IMR-90 (cell line): ENCODE measurements around the gene XYLT2. TPM values are rescaled to one million over a fixed set of nuclear protein-coding genes. Genes with fewer than 3 reads are reported as not detected.

Experiments
- ATAC-seq: fragments of 200-7000 bp; cut with Tn5 transposase; 2 replicates; pipeline ENCODE4 v1.9.1; 2020; ENCODE audit warnings: low read depth, mild to moderate bottlenecking, moderate library complexity
- BruUV-seq: library from RNA; stranded (reverse); fragments of 400-500 nt; replicated peaks from 2 replicates; lab custom pipeline; 2021; lab: Mats Ljungman, UMichigan
- CTCF ChIA-PET: fragments of 300-600 bp; formaldehyde crosslinking; extraction: SDS; loops from one replicate; lab custom pipeline; 2021; ENCODE audit warnings: antibody characterized with exemption; lab: Yijun Ruan, JAX
- POLR2A ChIA-PET: fragments of 300-600 bp; sonication (Branson Sonifier 250); formaldehyde crosslinking; loops from one replicate; lab custom pipeline; 2022; ENCODE audit warnings: antibody characterized with exemption; ENCODE audit not compliant: unreplicated experiment; lab: Charles Lee
- DNase-seq: peaks from one replicate; pipeline ENCODE4 v3.0.0; 2013
- H2AFZ ChIP-seq: replicated peaks from 2 replicates; pipeline ENCODE3; 2013; ENCODE audit warnings: low read length, mild to moderate bottlenecking; ENCODE audit not compliant: poor library complexity
- H2AK5ac ChIP-seq: 2 replicates; pipeline ENCODE4 v1.6.1; 2013; ENCODE audit warnings: low read depth, low read length, inconsistent platforms
- H2AK9ac ChIP-seq: replicated peaks from 2 replicates; pipeline ENCODE3; 2013; ENCODE audit warnings: mild to moderate bottlenecking, low read depth, low read length, moderate library complexity; ENCODE audit not compliant: poor library complexity
- H2BK120ac ChIP-seq: 2 replicates; pipeline ENCODE4 v1.6.1; 2013; ENCODE audit warnings: low read depth, low read length, inconsistent platforms
- H2BK15ac ChIP-seq: 3 replicates; pipeline ENCODE4 v1.6.1; 2013; ENCODE audit warnings: low read depth, low read length, inconsistent platforms
- H2BK20ac ChIP-seq: 2 replicates; pipeline ENCODE4 v1.6.1; 2013; ENCODE audit warnings: low read depth, mild to moderate bottlenecking, inconsistent platforms, low read length, moderate library complexity
- H2BK5ac ChIP-seq: 2 replicates; pipeline ENCODE4 v1.6.1; 2013; ENCODE audit warnings: mild to moderate bottlenecking, low read depth, low read length, inconsistent platforms; ENCODE audit not compliant: poor library complexity, severe bottlenecking
- H3K14ac ChIP-seq: replicated peaks from 2 replicates; pipeline ENCODE4 v1.6.1; 2013; ENCODE audit warnings: low read depth, low read length, inconsistent platforms
- H3K18ac ChIP-seq: 2 replicates; pipeline ENCODE4 v1.6.1; 2013; ENCODE audit warnings: low read depth, low read length, control low read depth
- H3K23ac ChIP-seq: 2 replicates; pipeline ENCODE4 v1.6.1; 2013; ENCODE audit warnings: low read depth, low read length, inconsistent platforms
- H3K27ac ChIP-seq: 2 replicates; pipeline ENCODE4 v1.5.1; 2013; ENCODE audit warnings: mild to moderate bottlenecking, control low read depth, low read length; ENCODE audit not compliant: insufficient read depth
- H3K27me3 ChIP-seq: 2 replicates; pipeline ENCODE4 v1.6.1; 2013; ENCODE audit warnings: low read length; ENCODE audit not compliant: control insufficient read depth, insufficient read depth
- H3K36me3 ChIP-seq: 2 replicates; pipeline ENCODE4 v1.6.1; 2013; ENCODE audit warnings: low read length, mixed read lengths; ENCODE audit not compliant: control insufficient read depth, insufficient read depth
- H3K4ac ChIP-seq: 2 replicates; pipeline ENCODE4 v1.6.1; 2013; ENCODE audit warnings: low read depth, low read length, inconsistent platforms
- H3K4me1 ChIP-seq: 2 replicates; pipeline ENCODE4 v1.6.1; 2013; ENCODE audit warnings: low read length, mixed read lengths; ENCODE audit not compliant: control insufficient read depth, insufficient read depth
- H3K4me2 ChIP-seq: 2 replicates; pipeline ENCODE4 v1.6.1; 2013; ENCODE audit warnings: low read depth, mild to moderate bottlenecking, control low read depth, low read length, moderate library complexity
- H3K4me3 ChIP-seq: 2 replicates; pipeline ENCODE4 v1.5.1; 2013; ENCODE audit warnings: low read depth, mild to moderate bottlenecking, control low read depth, low read length, moderate library complexity; ENCODE audit not compliant: insufficient read depth
- H3K56ac ChIP-seq: 2 replicates; pipeline ENCODE4 v1.6.1; 2013; ENCODE audit warnings: low read length, inconsistent platforms; ENCODE audit not compliant: insufficient read depth; ENCODE audit errors: extremely low read depth
- H3K79me1 ChIP-seq, 2 experiments: 2 replicates each; pipeline ENCODE4 v1.6.1; 2013; ENCODE audit warnings: low read length in 2 of 2, inconsistent platforms in 1 of 2, low read depth in 1 of 2
- H3K9ac ChIP-seq: 2 replicates; pipeline ENCODE4 v1.6.1; 2013; ENCODE audit warnings: low read depth, low read length, control low read depth
- H3K9me1 ChIP-seq: 2 replicates; pipeline ENCODE4 v1.6.1; 2013; ENCODE audit warnings: low read length, inconsistent platforms; ENCODE audit not compliant: insufficient read depth
- H3K9me3 ChIP-seq: 2 replicates; pipeline ENCODE4 v1.6.1; 2013; ENCODE audit warnings: low read length; ENCODE audit not compliant: control insufficient read depth, insufficient read depth
- H4K20me1 ChIP-seq: 2 replicates; pipeline ENCODE4 v1.6.1; 2013; ENCODE audit warnings: low read length, inconsistent platforms; ENCODE audit not compliant: insufficient read depth
- H4K5ac ChIP-seq: 2 replicates; pipeline ENCODE4 v1.6.1; 2013; ENCODE audit warnings: mild to moderate bottlenecking, low read depth, low read length, control low read depth
- H4K8ac ChIP-seq, 2 experiments: 2 replicates each; pipeline ENCODE4 v1.6.1; 2013; ENCODE audit warnings: low read depth in 2 of 2, low read length in 2 of 2, control low read depth in 1 of 2, inconsistent platforms in 1 of 2
- H4K91ac ChIP-seq: 2 replicates; pipeline ENCODE4 v1.6.1; 2013; ENCODE audit warnings: low read depth, low read length, inconsistent platforms; ENCODE audit not compliant: insufficient read depth
- MAFK ChIP-seq: IDR thresholded peaks from 2 replicates; pipeline ENCODE4 v1.6.1; 2012; ENCODE audit warnings: low read depth, low read length, improper control_type of control experiment
- MXI1 ChIP-seq: IDR thresholded peaks from 2 replicates; pipeline ENCODE4 v1.6.1; 2012; ENCODE audit warnings: low read depth, mild to moderate bottlenecking, low read length, moderate library complexity, borderline replicate concordance
- NFE2L2 ChIP-seq: fragments of 150-350 bp; IDR thresholded peaks from 2 replicates; pipeline ENCODE4 v1.6.1; 2016; ENCODE audit warnings: low read depth, mild to moderate bottlenecking, low read length
- RAD21 ChIP-seq: IDR thresholded peaks from 2 replicates; pipeline ENCODE4 v1.6.1; 2012; ENCODE audit warnings: low read length, improper control_type of control experiment
- RFX5 ChIP-seq: IDR thresholded peaks from 2 replicates; pipeline ENCODE4 v1.8.0; 2012; ENCODE audit warnings: low read depth, mild to moderate bottlenecking, low read length, moderate library complexity
- SMC3 ChIP-seq: fragments of 150-350 bp; IDR thresholded peaks from 2 replicates; pipeline ENCODE4 v1.6.1; 2016; ENCODE audit warnings: low read depth, mild to moderate bottlenecking, antibody characterized with exemption, low read length, moderate library complexity
- WGBS, 2 experiments: methylation state at CpG; one replicate each; pipeline versions ENCODE4 v1.1.5 to v1.1.7; 2013; ENCODE audit warnings: missing lambda C conversion rate in 2 of 2; ENCODE audit not compliant: insufficient read length in 1 of 2; ENCODE audit errors: extremely low coverage in 2 of 2; 5-methylcytosine and 5-hydroxymethylcytosine counted together
- dilution Hi-C: fragments of 300-500 bp; cut with HindIII; formaldehyde crosslinking; loops from one replicate; pipeline ENCODE4 v1.14.3; 2018; ENCODE audit warnings: low sequenced_read_pairs; ENCODE audit not compliant: unreplicated experiment
- in situ Hi-C: fragments of 300-500 bp; cut with MboI; formaldehyde crosslinking; loops from 3 replicates; pipeline ENCODE4 v1.14.3; 2019; ENCODE audit warnings: low sequenced_read_pairs, inconsistent platforms, mixed read lengths
- intact Hi-C: fragments of 100-400 bp; cut with micrococcal nuclease; formaldehyde crosslinking; loops from 2 replicates; pipeline ENCODE4 v1.10.0; 2022
- polyA plus RNA-seq, 3 experiments: library from polyadenylated mRNA; depleted of rRNA; stranded (reverse); fragments of >200 nt; gene quantifications; 2 replicates each; pipeline ENCODE4 v1.2.3, GENCODE V29; 2012; ENCODE audit warnings: low replicate concordance in 1 of 3
- total RNA-seq: library from RNA; depleted of rRNA; stranded (reverse); fragments of >200 nt; gene quantifications from 2 replicates; pipeline ENCODE4 v1.2.3, GENCODE V29; 2012
- TF ChIP-seq, protein P1 (sequence below): fragments of 150-350 bp; IDR thresholded peaks from 2 replicates; pipeline ENCODE4 v1.6.1; 2017; ENCODE audit warnings: mild to moderate bottlenecking, antibody characterized with exemption, low read length, low read depth
- TF ChIP-seq, protein P2 (sequence below): conservative IDR thresholded peaks from 2 replicates; pipeline ENCODE4 v1.5.1; 2012; ENCODE audit warnings: mild to moderate bottlenecking, low read depth, low read length, improper control_type of control experiment

XYLT2 gene
- total and polyA plus RNA-seq, 2 of the 4 experiments (the other 2 are of a cell fraction) = 27.7 to 31.9 TPM

DNA sequence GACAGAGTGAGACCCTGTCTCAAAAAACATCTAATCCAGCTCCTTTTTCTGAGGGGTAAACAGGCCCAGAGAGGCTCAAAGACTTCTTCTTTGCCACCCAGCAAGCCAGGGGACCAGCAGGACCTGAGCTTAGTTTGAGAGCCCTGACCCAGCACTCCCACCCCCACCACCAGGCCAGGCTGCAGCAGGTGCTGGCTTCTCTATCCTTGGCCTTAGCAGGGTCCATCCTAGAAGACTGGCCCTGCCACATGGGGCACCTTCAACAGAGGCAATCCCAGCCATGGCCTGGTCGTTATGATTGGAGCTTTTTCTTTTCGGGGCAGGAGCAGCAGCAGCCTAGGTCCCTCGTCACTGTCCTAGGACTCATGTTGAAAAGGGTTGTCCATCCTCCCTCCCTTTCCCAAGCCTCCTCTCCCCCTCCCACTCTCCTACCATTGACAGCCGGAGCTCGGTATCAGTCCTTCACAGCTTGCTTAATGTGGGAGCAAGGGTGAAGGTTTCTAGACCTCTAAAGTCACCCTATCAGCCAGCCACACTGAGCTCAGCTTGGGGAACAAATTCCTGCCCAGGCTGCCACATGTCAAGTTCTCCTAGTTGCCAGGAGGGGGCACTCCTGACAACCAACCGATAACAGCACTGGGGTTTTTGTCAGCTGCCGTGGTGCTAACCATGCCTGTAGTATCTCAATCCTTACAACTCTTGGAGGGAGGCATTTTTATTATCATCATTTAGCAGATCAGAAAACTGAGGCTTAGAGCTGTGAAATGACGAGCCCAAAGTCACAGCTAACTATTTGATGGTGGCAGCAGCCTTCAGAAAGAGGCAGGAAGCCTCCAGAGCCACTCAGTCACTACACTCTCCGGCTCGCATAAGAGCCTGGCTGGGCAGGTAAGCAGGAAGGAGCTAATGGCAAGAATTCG, 15.9 kb downstream of the XYLT2 start:
- H3K23ac ChIP-seq = no peak overlapping the region
- H3K18ac ChIP-seq = no peak overlapping the region
- no peak overlapping the region for H3K14ac ChIP-seq
- peak; percentile 74 for DNase-seq
- H3K56ac ChIP-seq = no peak overlapping the region
- H3K9ac ChIP-seq = peak overlapping the region; percentile 18; the same call in 1 of the 2 replicates
- H3K4me3 ChIP-seq = no peak overlapping the region
- no peak overlapping the region for H2AFZ ChIP-seq
- no peak overlapping the region for H4K91ac ChIP-seq
- WGBS, 2 experiments = 0% methylated on average over 1 of the region's 11 CpGs; no CpG with 5 or more reads in 1 of the 2 experiments
- H2BK20ac ChIP-seq = no peak overlapping the region
- peaks cover 22% of the 10 kb centered on the region; the same call in 1 of the 2 replicates for H4K20me1 ChIP-seq
- intact Hi-C loops (loop anchor here (1.0 kb wide), 1 partner anchor 116 kb away; the partner anchor contains the start of gene RSAD1), in situ Hi-C loops (no loop called here), dilution Hi-C loops (no loop called here)
- no peak overlapping the region for H3K4ac ChIP-seq
- H3K79me1 ChIP-seq = peaks cover 3 to 17% of the 10 kb centered on the region in 2 experiments; a peak in 1 of 4 replicates
- BruUV-seq = no TSS peak
- peak overlapping the region; percentile 60; the same call in 1 of the 2 replicates for H2AK5ac ChIP-seq
- no peak overlapping the region for H2BK120ac ChIP-seq
- H3K4me2 ChIP-seq = no peak overlapping the region
- H3K4me1 ChIP-seq = peaks cover 11% of the 10 kb centered on the region
- H3K9me1 ChIP-seq = peaks cover 9% of the 10 kb centered on the region; the same call in 1 of the 2 replicates
- H3K27me3 ChIP-seq = no peaks in the 10 kb centered on the region
- no peak overlapping the region for H2BK15ac ChIP-seq
- ChIA-PET POLR2A (interaction anchor here (0.5 kb wide), 1 partner anchor 233 kb away, joined by 6 read pairs; no protein-coding TSS in a partner anchor), CTCF (interaction anchor here (0.7 to 2.1 kb wide), 8 partner anchors 9 to 210 kb away, joined by 3 to 7 read pairs (median 3); no protein-coding TSS in a partner anchor)
- H3K27ac ChIP-seq = no peak overlapping the region
- H3K9me3 ChIP-seq = no peaks in the 10 kb centered on the region
- TF ChIP-seq MXI1 (peak; percentile 49; the same call in 1 of the 2 replicates), SMC3 (0 out of 2 replicates have a peak, but pooled peaks have one; percentile 37), RAD21 (peak; percentile 54), MAFK (no peak), NFE2L2 (no peak), RFX5 (no peak)
- TF ChIP-seq, protein P1, sequence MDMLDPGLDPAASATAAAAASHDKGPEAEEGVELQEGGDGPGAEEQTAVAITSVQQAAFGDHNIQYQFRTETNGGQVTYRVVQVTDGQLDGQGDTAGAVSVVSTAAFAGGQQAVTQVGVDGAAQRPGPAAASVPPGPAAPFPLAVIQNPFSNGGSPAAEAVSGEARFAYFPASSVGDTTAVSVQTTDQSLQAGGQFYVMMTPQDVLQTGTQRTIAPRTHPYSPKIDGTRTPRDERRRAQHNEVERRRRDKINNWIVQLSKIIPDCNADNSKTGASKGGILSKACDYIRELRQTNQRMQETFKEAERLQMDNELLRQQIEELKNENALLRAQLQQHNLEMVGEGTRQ = peak; percentile 39; the same call in 1 of the 2 replicates
- TF ChIP-seq, protein P2, sequence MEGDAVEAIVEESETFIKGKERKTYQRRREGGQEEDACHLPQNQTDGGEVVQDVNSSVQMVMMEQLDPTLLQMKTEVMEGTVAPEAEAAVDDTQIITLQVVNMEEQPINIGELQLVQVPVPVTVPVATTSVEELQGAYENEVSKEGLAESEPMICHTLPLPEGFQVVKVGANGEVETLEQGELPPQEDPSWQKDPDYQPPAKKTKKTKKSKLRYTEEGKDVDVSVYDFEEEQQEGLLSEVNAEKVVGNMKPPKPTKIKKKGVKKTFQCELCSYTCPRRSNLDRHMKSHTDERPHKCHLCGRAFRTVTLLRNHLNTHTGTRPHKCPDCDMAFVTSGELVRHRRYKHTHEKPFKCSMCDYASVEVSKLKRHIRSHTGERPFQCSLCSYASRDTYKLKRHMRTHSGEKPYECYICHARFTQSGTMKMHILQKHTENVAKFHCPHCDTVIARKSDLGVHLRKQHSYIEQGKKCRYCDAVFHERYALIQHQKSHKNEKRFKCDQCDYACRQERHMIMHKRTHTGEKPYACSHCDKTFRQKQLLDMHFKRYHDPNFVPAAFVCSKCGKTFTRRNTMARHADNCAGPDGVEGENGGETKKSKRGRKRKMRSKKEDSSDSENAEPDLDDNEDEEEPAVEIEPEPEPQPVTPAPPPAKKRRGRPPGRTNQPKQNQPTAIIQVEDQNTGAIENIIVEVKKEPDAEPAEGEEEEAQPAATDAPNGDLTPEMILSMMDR = peak; percentile 75
- H2BK5ac ChIP-seq = no peak overlapping the region
- peak; percentile 79 for ATAC-seq
- no peak overlapping the region for H4K8ac ChIP-seq
- peaks cover 49% of the 10 kb centered on the region for H3K36me3 ChIP-seq
- H2AK9ac ChIP-seq = no peak overlapping the region
- peak overlapping the region; percentile 26; the same call in 1 of the 2 replicates for H4K5ac ChIP-seq
